ENCODE results near the gene IRF7.

DNA sequence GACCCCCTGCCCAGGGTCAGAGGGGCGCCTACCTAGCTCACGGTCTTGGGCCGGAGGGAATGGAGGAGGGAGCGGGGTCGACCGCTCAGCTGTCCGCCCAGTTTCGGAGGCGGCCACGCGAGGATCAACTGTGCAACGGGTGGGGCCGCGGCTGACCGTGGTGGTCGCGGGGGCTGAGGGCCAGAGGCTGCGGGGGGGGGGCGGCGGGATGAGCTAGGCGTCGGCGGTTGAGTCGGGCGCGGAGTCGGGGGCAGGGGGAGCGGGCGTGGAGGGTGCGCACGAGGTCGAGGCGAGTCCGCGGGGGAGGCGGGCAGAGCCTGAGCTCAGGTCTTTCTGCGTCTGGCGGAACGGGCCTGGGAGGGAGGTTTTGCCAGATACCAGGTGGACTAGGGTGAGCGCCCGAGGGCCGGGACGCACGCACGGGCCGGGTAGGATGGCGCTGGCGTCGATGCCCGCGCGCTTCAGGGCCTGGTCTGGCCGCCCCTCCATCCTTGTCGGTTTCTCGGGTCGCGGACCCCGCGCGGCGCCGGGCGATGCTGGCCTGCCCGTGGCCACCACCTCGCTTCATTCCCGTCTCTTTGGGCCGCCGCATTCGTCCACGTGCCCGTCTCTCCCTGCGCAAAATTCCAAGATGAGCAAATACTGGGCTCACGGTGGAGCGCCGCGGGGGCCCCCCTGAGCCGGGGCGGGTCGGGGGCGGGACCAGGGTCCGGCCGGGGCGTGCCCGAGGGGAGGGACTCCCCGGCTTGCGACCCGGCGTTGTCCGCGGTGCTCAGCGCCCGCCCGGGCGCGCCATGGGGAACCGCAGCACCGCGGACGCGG, 21.0 kb upstream of the IRF7 start, which contains the start of gene DRD4:
- no peak for TF ChIP-seq GATA2 (CRISPR knock-in tag; IDR thresholded peaks at IDR 0.05)
- TF ChIP-seq CTCF (IDR thresholded peaks at IDR 0.05): no peak
- no peak for TF ChIP-seq CHD2 (IDR thresholded peaks at IDR 0.05; ENCODE audit: low read length, partially characterized antibody)
- no peak for TF ChIP-seq TCF12 (IDR thresholded peaks at IDR 0.05)
- no peak for TF ChIP-seq EZH2phosphoT487 (IDR thresholded peaks at IDR 0.05; ENCODE audit: borderline replicate concordance, low read depth)
- TF ChIP-seq TAF1 (IDR thresholded peaks at IDR 0.05; ENCODE audit: borderline replicate concordance, low read depth, low read length): no peak
- TF ChIP-seq EP300 (IDR thresholded peaks at IDR 0.05; ENCODE audit: borderline replicate concordance in 1 of 2, low read depth in 1 of 2, low read length in 1 of 2): no peak

Data from SK-N-SH (cell line).